GM12865 (cell line): ENCODE results near the gene MOCS2.

Experiments used
- DNase-seq: peaks from one replicate; pipeline ENCODE4 v3.0.0; 2010; ENCODE audit warnings: low read depth
- H3K4me3 ChIP-seq: 2 replicates; pipeline ENCODE4 v1.5.1; 2011; ENCODE audit warnings: mild to moderate bottlenecking, low read depth, low read length, control low read depth
- TF ChIP-seq, protein P1 (sequence below): IDR thresholded peaks from 2 replicates; pipeline ENCODE4 v1.5.1; 2011; ENCODE audit warnings: low read length, control low read depth, low read depth, inconsistent platforms; ENCODE audit not compliant: insufficient read depth; ENCODE audit errors: missing control alignments

Gene MOCS2

DNA sequence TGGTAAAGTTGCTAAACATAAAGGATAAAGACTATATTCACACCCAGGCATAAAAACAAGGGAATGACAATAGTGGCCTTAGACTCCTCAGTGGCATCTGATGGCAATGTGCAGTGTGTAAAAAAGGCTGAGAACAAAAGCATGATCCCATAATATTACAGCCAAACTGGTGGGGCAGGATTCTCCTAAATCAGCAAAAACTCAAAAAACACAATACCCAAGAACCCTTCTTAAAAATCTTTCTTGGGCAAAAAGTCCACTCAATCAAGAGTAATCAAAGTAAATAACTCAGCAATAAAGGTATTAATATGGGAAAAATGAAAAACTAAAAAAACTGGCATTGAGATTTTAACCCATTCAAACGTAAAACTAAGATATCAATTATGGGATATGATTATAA is 1.6 kb upstream of the MOCS2 start:
- no peak overlapping the region for H3K4me3 ChIP-seq
- TF ChIP-seq, protein P1, sequence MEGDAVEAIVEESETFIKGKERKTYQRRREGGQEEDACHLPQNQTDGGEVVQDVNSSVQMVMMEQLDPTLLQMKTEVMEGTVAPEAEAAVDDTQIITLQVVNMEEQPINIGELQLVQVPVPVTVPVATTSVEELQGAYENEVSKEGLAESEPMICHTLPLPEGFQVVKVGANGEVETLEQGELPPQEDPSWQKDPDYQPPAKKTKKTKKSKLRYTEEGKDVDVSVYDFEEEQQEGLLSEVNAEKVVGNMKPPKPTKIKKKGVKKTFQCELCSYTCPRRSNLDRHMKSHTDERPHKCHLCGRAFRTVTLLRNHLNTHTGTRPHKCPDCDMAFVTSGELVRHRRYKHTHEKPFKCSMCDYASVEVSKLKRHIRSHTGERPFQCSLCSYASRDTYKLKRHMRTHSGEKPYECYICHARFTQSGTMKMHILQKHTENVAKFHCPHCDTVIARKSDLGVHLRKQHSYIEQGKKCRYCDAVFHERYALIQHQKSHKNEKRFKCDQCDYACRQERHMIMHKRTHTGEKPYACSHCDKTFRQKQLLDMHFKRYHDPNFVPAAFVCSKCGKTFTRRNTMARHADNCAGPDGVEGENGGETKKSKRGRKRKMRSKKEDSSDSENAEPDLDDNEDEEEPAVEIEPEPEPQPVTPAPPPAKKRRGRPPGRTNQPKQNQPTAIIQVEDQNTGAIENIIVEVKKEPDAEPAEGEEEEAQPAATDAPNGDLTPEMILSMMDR, result no peak

GRCh38 chr5:53110156-53110555 is 599 bp upstream of the MOCS2 start:
- peak overlapping the region; percentile 96 for H3K4me3 ChIP-seq
- TF ChIP-seq, protein P1, result no peak
- no peak for DNase-seq

More for the DNA sequence above, 1.6 kb upstream of the MOCS2 start:
- DNase-seq, result no peak

- H3K4me3 ChIP-seq, result peak overlapping the region; percentile 96
- DNase-seq, result peak; percentile 11
These were observed 508 bp downstream of the MOCS2 start for GRCh38 chr5:53109056-53109442.

DNA sequence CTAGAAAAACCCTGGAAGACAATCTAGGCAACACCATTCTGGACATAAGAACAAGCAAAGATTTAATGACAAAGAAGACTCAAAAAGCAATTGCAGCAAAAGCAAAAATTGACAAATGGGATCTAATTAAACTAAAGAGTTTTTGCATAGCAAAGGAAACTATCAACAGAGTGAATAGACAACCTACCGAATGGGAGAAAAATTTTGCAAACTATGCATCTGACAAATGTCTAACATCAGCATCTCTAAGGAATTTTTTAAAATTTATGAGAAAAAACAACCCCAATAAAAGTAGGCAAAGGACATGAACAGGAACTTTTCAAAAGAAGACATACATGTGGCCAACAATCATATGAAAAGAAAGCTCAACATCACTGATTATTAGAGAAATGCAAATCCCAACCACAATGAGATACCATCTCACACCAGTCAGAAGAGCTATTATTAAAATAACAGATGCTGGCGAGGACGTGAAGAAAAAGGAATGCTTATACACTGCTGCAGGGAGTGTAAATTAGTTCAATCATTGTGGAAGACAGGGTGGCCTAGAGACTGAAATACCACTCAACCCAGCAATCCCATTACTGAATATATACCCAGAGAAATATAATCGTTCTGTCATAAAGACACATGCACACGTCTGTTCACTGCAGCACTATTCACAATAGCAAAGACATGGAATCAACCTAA is 3.8 kb downstream of the MOCS2 start:
- TF ChIP-seq, protein P1, result no peak
- no peak overlapping the region for H3K4me3 ChIP-seq
- no peak for DNase-seq

More at GRCh38 chr5:53109056-53109442, 508 bp downstream of the MOCS2 start:
- TF ChIP-seq, protein P1, result no peak

DNA sequence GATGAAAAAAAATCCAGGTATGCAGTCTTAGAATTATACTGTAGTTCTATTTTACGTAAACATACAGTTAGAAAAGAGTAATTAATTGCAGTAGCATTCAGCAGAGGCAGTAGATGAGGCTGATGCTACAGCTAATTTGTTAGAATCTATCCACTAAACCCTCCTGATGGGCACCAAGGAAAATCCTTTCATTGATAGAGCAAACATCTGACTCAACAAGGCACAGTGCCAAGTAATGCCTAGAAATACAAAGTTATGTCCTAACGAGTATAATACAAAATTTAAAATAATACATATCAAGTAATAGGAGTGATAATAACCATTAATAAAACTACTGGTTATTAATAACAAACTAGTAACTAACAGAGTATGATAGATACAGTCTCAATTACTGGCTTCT is 9.0 kb downstream of the MOCS2 start:
- no peak for DNase-seq
- TF ChIP-seq, protein P1, result no peak
- no peak overlapping the region for H3K4me3 ChIP-seq

GRCh38 chr5:53099546-53099945 is 10.0 kb downstream of the MOCS2 start:
- TF ChIP-seq, protein P1, result no peak
- H3K4me3 ChIP-seq, result no peak overlapping the region
- DNase-seq, result no peak
